Fibroblast of villous mesenchyme (primary cell): ENCODE results near the gene BTBD9. TPM values are rescaled to one million over a fixed set of nuclear protein-coding genes. Genes with fewer than 3 reads are reported as not detected.

Experiments
- DNase-seq: peaks from one replicate; pipeline ENCODE4 v3.0.0-alpha.2; 2010; ENCODE audit warnings: low read depth
- H3K4me3 ChIP-seq: 2 replicates; pipeline ENCODE4 v1.5.1; 2011; ENCODE audit warnings: low read depth, mild to moderate bottlenecking, low read length
- total RNA-seq: library from RNA; depleted of rRNA; stranded (reverse); fragments of >200 nt; gene quantifications from 2 replicates; pipeline ENCODE4 v1.2.3, GENCODE V29; 2012
- TF ChIP-seq, protein P1 (sequence below): IDR thresholded peaks from 2 replicates; pipeline ENCODE4 v1.5.1; 2012; ENCODE audit warnings: low read depth, mild to moderate bottlenecking, low read length; ENCODE audit not compliant: insufficient read depth

Gene BTBD9
- total RNA-seq, 1 donor = 12.1 TPM

- no peak overlapping the region for H3K4me3 ChIP-seq
- no peak for DNase-seq
- TF ChIP-seq, protein P1, sequence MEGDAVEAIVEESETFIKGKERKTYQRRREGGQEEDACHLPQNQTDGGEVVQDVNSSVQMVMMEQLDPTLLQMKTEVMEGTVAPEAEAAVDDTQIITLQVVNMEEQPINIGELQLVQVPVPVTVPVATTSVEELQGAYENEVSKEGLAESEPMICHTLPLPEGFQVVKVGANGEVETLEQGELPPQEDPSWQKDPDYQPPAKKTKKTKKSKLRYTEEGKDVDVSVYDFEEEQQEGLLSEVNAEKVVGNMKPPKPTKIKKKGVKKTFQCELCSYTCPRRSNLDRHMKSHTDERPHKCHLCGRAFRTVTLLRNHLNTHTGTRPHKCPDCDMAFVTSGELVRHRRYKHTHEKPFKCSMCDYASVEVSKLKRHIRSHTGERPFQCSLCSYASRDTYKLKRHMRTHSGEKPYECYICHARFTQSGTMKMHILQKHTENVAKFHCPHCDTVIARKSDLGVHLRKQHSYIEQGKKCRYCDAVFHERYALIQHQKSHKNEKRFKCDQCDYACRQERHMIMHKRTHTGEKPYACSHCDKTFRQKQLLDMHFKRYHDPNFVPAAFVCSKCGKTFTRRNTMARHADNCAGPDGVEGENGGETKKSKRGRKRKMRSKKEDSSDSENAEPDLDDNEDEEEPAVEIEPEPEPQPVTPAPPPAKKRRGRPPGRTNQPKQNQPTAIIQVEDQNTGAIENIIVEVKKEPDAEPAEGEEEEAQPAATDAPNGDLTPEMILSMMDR = no peak
Observed at GRCh38 chr6:38505826-38506225, 133.9 kb downstream of the BTBD9 start.

- TF ChIP-seq, protein P1 = no peak
- H3K4me3 ChIP-seq = no peak overlapping the region
- no peak for DNase-seq
Observed at GRCh38 chr6:38504996-38505395, 134.7 kb downstream of the BTBD9 start.

DNA sequence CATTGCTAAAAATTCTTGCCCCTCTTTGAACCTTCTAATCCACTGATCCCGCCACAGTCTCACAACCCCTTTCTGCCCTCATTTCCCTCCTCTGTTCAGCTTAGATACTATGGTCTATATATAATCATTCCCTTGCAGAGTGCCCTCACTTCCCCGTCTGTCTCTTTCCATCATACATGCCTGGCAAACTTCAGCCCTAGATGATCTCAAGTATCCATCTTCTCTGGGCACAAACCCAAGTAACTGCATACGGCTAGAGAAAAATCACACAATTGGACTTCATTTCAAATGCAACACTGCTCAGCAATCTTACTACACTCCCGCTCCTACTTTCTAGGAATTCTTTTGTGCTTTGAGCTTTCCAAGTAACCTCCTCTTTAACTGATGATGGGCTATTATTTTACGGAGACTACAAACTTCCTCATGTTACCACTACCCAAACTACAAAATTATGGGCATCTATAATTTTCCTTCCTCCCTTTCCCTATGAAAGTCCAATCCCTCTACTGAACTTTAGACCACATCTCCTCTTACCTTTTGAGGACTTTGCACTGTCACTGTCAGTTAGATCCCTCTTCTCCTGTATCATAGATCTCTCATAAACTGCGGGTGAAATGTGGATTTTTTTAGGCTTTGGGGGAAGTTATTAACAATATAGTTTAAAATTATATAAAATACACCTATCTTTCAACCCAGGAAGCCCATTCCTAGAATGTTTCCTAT, 135.6 kb downstream of the BTBD9 start:
- no peak overlapping the region for H3K4me3 ChIP-seq
- TF ChIP-seq, protein P1 = no peak
- DNase-seq = no peak

DNA sequence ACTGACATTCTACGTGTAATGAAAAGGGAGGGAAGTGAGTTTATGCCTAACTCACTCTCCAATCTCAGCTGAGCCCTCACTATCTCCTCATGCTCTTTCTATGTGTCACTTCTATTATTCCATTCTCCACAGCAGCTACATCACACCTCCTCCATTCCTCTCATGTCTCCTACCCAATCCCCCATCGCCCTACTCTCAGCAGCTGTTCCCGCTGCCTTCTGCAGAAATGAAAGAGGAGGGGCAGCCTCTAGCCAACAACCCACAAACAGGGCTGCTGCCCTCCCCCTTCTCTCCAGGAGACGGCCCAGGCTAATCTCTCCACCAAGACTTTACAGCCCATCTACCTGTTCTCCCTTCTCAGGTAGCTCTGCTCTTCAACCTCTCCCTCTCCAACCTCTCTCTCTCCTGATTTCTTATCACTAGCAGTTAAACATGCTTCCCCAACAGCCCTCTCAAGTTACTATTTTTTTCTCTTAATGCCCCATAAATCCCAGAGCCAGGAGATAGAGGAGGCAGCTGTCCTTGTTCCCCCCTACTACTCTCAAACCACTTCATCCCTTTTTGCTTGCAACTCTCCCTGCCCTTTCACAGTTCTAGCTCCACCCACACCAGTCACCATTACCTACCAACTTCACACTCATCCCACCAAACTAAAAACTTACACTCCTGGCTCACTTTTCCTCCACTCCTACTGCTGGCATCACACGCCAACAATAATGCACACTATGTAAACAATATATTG, 136.5 kb downstream of the BTBD9 start:
- no peak overlapping the region for H3K4me3 ChIP-seq
- TF ChIP-seq, protein P1 = no peak
- no peak for DNase-seq

DNA sequence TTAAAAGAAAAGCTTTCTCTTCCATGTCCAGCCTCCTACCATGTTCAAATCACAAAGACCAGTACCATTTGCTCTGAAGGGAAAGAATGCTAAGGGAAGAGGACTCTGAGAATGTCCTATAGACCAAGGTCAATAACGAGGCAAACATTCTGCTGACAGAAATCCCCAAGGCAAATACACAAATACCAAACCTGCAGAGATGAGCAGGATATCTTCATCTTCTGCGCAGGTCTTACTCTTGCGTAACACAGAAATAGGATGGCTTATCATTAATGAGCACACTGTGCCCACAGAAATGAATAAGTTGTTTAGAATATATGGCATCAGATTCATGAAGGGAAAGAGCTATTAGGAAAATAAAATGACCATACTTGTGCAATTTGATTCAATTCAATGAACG, 137.3 kb downstream of the BTBD9 start:
- DNase-seq = no peak
- H3K4me3 ChIP-seq = no peak overlapping the region
- TF ChIP-seq, protein P1 = no peak

- DNase-seq = no peak
- TF ChIP-seq, protein P1 = no peak
- H3K4me3 ChIP-seq = no peak overlapping the region
Observed at GRCh38 chr6:38501931-38502330, 137.8 kb downstream of the BTBD9 start.
